Choroid plexus epithelial cell (primary cell): Measurements from ENCODE around the gene RPN2.
"Not testable (repeated sequence)": the region's sequence is repeated elsewhere in the genome, so short reads cannot be mapped to it uniquely, and the experiment has no call there.

Source experiments
- DNase-seq: peaks from one replicate; pipeline ENCODE4 v3.0.0-alpha.2; 2010; ENCODE audit warnings: low read depth
- H3K4me3 ChIP-seq: 2 replicates; pipeline ENCODE4 v1.5.1; 2011; ENCODE audit warnings: low read depth, mild to moderate bottlenecking, control low read depth, low read length, moderate library complexity
- TF ChIP-seq, protein P1 (sequence below): conservative IDR thresholded peaks from 2 replicates; pipeline ENCODE4 v1.5.1; 2011; ENCODE audit warnings: low read depth, mild to moderate bottlenecking, control low read depth, inconsistent platforms, low read length, moderate library complexity

Gene RPN2

DNA sequence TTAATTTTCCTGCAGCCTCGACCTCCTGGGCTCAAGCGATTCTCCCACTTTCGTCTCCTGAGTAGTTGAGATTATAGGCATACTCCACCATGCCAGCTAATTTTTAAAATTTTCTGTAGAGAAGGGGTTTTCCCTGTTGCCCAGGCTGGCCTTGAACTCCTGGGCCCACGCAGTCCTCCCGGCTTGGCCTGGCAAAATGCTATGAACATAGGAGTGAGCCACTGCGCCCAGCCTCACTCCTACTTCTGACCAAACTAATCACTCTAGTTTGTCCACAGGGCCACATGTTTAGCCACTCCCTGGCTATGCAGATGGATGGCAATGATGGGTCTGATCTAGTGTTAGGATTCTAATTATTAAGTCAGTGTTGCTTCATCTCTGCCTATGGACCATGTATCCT, 31.9 kb upstream of the RPN2 start:
- no peak overlapping the region for H3K4me3 ChIP-seq
- DNase-seq, result no peak
- TF ChIP-seq, protein P1, sequence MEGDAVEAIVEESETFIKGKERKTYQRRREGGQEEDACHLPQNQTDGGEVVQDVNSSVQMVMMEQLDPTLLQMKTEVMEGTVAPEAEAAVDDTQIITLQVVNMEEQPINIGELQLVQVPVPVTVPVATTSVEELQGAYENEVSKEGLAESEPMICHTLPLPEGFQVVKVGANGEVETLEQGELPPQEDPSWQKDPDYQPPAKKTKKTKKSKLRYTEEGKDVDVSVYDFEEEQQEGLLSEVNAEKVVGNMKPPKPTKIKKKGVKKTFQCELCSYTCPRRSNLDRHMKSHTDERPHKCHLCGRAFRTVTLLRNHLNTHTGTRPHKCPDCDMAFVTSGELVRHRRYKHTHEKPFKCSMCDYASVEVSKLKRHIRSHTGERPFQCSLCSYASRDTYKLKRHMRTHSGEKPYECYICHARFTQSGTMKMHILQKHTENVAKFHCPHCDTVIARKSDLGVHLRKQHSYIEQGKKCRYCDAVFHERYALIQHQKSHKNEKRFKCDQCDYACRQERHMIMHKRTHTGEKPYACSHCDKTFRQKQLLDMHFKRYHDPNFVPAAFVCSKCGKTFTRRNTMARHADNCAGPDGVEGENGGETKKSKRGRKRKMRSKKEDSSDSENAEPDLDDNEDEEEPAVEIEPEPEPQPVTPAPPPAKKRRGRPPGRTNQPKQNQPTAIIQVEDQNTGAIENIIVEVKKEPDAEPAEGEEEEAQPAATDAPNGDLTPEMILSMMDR, result no peak

DNA sequence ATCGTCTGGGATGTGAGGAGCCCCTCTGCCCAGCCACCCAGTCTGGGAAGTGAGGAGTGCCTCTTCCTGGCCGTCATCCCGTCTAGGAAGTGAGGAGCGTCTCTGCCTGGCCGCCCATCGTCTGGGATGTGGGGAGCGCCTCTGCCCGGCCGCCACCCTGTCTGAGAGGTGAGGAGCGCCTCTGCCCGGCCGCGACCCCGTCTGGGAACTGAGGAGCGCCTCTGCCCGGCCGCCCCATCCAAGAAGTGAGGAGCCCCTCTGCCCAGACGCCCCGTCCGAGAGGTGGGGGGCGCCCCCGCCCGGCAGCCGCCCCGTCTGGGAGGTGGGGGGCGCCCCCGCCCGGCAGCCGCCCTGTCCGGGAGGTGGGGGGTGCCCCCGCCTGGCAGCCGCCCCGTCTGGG, 28.3 kb upstream of the RPN2 start:
- H3K4me3 ChIP-seq, DNase-seq: not testable (repeated sequence)

DNA sequence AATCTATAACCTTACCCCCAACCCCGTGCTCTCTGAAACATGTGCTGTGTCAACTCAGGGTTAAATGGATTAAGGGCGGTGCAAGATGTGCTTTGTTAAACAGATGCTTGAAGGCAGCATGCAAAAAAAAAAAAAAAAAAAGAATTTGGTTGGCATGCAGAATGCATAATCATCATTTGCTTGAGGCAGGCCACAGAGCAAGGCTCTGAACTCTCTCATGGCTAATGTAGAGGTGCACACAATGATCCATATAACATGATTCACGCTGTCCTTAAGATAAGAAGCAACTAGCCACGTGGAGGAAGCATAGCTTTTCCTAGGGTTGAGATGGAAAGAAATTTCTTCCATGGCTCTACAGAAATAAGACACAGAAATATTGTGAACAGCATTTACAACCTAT, 27.6 kb upstream of the RPN2 start:
- TF ChIP-seq, protein P1, result no peak
- no peak for DNase-seq
- H3K4me3 ChIP-seq, result no peak overlapping the region

DNA sequence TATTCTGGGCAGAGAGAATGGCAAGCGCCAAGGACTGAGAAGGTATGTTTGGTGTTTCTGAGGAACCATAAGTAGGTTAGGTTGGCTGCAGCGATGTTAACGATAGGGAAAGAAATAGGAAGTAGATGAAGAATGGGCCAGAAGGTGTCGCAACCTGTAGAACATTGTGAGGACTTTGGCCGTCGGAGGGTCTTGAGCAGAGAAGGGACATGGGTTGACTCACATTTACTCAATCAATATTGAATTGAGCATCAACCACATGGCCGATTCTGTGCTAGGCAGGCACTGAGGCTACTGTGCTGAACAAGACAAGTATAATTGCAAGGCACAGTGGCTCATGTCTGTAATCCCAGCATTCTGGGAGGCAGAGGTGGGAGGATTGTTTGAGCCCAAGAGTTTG, 26.8 kb upstream of the RPN2 start:
- no peak for DNase-seq
- TF ChIP-seq, protein P1, result no peak
- H3K4me3 ChIP-seq, result no peak overlapping the region

DNA sequence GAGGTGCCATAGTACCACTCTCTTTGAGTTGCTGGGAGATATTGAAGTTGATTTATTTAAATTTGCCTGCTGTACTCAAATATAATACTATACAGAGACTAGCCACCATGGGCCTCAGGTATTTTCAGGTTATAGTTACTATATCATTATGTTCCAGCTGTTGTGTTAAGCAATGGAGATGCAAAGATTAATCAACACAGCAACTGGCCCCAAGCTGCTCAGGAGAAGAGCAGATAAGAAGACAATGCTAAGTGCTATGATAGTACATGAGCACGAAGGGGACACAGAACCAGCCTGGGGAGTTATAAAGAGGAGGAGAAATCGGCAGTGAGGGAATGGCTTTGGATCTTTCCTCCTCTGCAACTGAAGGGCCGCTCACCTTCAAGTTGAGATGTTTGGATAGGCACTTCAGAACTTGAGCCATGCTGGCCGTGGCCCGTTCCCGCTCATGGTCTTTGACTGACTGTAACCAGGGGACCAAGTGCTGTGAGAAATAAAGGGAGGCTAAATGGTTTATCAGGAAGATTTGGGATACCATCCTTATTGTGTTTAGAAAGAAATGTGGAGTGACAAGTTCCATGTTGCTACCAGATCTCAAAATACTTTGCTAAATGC, 24.3 kb upstream of the RPN2 start:
- no peak overlapping the region for H3K4me3 ChIP-seq
- TF ChIP-seq, protein P1, result no peak
- DNase-seq, result no peak

DNA sequence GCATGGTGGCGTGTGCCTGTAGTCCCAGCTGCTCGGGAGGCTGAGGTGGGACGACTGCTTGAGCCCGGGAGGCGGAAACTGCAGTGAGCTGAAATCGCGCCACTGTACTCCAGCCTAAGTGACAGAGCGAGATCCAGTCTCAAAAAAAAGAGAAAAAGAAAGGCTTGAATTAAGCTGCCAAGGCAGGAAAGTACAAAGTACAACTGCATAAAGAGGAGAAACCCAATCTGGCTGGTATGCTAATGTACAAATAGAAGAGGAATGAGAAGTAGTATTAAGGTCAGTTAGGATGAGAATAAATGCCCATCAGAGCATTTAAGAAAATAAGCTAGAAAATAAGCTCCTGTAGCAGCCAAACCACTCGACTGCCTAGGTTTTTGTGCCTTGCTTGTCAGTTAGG, 23.1 kb upstream of the RPN2 start:
- no peak for DNase-seq
- no peak overlapping the region for H3K4me3 ChIP-seq
- TF ChIP-seq, protein P1, result no peak

DNA sequence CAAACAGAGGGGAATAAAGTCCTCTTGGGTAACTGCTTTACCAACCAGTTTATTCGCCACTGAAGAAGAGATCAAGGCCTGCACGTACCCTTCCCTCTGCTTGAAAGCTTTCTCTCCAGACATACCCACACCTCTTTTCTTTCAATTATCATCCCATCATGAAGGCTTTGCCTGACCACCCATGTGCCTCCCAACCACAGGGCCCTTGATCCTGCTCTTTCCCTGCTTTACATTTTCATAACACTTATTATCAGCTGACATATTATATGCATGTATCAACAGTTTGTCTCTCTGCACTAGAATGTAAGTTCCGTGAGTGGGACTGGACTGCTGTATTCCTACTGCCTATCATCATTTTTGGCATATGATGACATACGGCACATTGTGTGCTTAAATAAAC, 20.9 kb upstream of the RPN2 start:
- no peak for DNase-seq
- H3K4me3 ChIP-seq, result no peak overlapping the region
- TF ChIP-seq, protein P1, result no peak

DNA sequence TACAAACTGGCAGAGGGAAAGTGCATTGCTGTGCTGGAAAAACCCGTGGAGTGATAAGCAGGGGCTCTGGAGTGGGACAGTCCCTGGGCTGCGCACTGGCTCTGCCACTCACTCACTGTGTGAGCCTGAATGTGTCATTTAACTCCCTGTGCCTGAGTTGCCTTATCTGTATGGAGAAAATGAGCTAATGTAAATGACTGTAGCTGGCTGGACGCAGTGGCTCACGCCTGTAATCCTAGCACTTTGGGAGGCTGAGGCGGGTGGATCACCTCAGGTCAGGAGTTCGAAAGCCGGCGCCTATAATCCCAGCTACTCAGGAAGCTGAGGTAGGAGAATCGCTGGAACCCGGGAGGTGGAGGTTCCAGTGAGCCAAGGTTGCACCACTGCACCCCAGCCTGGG, 18.4 kb upstream of the RPN2 start:
- TF ChIP-seq, protein P1, result no peak
- H3K4me3 ChIP-seq, result no peak overlapping the region
- no peak for DNase-seq
